NCI-H774 (cell line): Measurements from ENCODE around the gene EPHB1.

Experiments used
- DNase-seq: peaks from one replicate; lab custom pipeline; 2025; lab: John Stamatoyannopoulos, UW

Gene EPHB1

DNA sequence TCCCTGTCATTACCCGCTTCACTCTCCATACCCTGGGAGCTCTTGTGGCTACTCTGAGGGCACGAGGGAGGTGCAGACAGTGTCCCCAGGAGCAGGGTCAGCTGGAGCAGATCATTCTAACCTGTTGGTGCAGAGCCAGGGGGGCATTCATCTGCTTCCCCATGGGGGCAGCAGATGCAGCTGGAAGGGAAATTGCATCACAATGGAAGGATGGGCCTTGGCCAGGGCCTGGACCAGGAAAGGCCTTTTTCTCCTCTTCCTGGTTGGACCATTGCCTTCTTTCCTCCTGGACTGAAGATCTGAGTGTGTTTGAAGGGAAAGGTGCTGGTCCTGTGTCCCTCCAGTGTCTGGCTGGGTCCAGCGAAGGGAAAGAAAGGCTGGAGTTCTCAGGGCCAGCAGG is 55.7 kb downstream of the EPHB1 start:
- DNase-seq, result no peak

DNA sequence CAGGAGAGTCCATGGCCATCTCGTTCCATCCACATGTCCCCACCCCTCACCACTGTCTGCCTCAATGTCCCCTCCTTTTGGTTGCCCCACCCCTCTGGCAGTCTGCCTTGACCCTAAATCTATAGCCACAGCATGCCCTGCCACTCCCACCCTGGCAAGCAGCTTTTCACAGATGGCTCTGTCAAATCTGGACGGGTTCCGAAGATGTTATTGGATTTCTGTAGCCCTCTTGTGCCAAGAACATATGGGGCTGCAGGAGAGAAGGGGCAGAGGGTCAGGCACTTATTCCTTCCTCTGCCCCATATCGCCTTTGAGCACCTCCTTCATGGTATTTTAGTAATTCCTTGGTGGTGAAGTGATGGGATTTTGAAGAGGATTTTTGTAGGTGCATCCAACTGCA is 57.1 kb downstream of the EPHB1 start:
- DNase-seq, result no peak

DNA sequence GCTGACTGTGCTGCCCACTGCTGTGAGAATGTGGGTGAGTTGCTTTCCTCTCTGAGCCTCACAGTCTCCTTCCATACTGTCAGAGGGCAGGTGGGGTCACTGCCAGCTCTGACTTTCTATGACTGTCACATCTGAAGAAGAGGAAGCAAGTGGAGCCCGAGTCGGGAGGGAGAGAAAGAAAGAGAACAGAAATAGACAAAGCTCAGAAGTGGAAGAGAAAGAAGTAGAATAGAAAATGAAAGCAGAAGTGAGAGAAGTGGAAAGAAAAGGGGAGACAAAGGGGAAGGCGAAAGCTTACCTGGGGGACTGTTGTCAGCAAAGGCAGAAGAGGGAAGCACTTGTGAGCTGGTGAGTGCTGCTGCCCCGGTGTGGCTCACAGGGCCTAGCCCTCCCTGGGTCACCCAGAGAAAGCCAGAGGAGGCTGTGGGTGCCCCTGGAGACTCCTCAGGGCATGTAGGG is 57.9 kb downstream of the EPHB1 start:
- no peak for DNase-seq

- DNase-seq, result no peak
These were observed 59.2 kb downstream of the EPHB1 start for GRCh38 chr3:134854254-134854653.

DNA sequence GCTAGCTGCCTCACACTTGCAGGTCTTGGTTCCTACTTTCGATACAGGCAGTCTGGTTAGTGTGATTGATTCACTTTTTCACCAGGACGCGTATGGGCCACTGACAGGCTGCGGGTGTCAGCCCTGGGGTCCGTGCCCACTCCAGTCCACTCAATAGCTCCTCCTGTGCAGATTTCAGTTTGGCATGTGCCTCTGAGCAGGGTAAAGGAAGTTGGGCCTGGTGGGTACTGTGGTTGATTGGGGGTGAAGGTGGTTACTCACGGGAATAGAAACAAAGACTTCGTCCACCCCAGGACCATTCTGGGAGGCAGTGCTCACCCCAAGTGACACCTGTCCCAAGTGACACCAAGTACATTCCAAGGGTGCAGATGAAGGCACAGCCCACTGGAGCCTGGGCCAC is 62.3 kb downstream of the EPHB1 start:
- no peak for DNase-seq

DNA sequence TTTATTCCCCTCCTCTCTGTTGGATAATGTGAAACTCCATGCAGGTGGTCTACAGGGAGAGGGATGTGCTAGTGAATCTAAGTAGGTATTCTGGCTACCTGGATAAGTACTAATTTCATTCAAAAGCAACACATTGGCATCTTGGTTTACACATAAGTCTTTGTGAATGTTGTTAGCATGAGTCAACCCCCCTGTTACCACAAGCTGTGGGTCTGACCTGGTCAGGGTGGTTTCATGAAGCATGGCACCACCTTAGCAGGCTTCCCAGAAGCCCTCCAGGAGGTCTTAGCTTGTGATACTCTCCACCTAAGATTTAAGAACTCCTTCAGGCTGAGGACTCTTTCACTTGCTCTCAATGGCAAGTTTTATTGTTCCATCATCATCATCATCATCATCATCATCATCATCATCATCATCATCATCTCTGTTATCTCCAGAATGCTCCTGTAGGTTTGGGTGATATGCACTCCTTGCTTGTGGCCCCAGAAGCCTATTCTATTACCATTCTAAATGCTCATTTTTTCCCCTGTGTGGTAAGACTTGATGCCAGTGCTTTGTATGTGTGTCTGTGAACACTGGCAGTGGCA is 62.8 kb downstream of the EPHB1 start:
- DNase-seq, result no peak

DNA sequence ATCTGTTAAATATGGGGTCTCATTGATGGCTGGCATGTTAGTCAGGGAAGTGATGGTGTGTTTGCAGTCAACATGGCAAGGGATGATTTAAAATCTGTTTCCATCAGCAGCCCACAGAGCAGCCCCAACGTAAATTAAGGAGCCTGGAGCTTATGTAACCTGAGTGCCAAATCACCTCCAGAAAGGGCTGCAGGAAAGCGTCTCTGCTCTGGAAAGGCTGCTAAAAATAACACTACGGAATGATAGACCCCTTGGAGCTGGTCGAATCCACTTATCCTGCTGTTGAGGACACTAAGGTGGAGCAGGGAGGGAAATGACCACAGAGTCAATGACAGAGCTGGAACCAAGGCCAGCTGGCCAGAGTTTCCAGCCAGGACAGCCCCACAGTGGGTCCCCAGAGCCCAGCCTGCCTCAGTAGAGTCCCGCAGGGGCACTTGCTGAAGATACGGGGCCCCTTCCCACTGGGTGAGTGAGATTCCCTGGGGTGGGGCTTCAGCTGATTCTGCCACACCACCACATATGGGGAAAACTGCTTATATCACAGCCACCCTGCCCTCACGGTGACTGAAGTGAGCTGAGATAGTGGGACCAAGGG is 63.5 kb downstream of the EPHB1 start:
- no peak for DNase-seq

DNA sequence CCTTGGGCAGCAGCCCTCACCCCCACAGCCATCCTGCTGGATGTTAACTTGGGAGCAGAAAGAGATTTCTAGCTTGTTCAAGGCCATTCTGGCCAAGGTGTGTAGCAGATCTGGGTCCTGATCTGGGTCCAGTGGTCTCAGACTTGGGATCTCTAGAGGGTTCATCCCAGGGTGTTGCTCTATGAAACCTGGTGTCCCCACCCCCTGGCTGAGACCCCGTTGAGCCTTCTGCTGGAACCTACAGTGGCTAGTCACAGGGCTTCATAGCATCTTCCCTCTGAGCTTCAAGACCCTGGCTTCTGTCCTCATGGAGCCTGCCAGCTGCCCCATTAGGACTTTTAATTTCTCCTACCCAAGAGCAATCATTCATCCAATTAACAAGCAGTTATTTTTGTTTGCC is 64.3 kb downstream of the EPHB1 start:
- no peak for DNase-seq

DNA sequence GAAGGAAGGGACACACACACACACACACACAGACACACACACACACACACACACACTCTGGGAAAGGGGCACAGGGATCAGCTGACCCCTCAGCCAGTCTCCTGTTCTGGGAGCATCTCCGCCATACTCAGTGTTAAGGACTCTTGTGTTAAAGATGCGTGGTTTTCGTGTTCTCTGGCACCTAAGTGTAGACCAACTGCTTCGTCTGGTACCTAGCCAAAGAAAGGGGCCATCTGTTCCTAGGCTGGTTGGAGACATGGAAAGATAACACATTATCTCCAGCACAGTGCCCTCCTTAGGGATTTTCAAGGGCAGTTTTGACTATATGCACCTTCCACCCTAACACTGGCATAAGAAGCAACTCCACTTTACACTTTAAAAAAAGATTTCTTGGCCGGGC is 65.1 kb downstream of the EPHB1 start:
- DNase-seq, result no peak

DNA sequence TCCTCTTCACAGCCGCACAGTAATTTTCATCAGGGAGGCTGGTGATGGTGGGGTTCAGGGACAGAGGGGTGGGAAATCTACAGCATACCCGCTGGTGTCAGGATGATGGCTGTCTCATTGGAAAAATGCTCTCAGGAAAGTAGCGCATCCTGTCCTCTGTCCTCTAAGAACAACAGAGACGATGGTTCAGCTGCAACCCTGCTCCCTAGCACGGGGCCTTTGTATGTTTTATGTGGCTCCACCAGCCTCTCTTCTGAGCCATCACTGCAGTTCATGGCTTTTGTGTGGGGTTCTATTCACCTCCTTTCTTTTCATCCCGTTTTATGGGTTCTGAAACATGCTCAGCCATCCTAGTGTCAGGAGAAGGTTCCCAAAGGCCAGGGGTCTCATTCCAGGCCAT is 68.9 kb downstream of the EPHB1 start:
- DNase-seq, result no peak

- DNase-seq, result no peak
These were observed 69.6 kb downstream of the EPHB1 start for GRCh38 chr3:134864636-134865035.

- DNase-seq, result no peak
These were observed 72.2 kb downstream of the EPHB1 start for GRCh38 chr3:134867277-134867676.

GRCh38 chr3:134869153-134869726 is 74.2 kb downstream of the EPHB1 start:
- DNase-seq, result peak; percentile 31

DNA sequence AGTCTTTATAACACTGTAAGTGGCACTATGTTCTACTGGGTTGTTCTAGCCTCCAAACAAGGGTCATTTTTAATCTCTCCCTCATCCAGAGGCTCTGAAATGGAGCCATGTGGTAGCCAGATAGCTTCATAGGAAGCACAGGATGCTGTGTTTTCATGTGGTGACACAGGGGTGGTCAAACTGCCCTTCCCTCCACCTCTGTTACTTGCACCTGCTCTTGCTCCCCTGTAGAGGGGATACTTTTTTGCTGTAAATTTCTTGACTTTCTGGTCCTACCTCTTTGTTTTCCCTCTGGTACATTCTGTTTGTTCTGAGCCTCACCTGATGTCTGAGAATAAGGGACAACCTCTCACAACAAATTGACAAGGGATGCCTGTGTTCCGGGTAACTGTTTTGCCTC is 76.8 kb downstream of the EPHB1 start:
- no peak for DNase-seq

DNA sequence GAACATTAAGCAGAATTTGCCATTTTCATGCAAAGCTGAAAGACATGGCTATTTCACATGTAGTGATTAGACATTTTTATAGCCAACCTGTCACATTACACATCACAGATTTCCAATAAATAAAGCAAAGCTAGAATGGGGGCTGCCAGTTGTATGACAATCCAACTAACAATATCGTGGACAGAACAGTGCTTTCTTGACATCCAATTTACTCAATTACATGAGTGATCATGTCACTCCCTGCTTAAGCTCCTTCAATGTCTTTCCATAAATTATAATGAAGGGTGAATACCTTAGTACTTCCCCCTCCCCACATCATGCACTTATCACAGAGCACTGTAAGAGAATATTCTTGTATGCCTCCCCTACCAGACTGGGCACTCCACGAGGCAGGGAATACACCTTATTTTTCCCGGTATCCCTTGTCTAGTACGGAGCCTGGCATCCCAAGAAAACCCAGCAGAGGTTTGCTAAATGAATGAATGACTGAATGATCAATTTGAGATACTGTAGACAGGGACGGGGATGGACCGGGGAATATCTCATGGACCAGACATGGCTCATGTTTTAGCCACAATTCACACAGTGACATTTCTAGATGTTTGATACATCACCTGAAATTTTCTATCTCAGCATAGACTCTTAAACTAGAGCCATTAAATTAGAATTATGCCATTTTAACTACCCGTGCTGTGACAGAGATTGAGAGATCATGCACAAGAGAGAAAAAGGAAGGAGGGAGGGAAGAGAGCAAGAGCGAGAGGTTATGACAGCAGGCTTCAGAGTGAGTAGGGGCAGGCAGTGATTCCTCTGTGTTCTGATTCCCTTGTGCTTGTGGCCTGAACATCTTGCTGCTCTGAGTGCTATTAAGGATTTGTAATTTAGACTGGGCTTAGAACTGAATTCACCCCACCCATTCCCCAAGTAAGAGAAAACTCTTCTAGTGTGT is 77.7 kb downstream of the EPHB1 start:
- DNase-seq, result no peak

DNA sequence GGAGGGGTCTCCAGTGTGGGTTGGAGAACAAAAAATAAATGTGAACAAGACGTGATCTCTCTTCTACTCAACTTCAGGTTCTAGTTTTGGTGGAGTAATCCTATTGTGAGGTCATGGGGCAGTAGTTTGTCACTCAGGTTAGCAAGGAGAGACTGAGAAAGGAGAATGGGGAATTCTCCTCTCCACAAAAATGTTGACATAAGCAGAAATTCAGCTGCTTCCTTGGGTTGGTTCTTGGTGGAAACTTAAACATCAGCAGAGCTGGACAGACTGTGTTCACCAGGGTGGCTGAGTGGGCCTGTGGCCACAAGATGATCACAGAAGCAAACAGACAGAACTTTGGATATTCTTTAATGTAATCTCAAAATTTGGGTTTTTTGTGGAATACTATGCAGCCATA is 78.7 kb downstream of the EPHB1 start:
- no peak for DNase-seq

- DNase-seq, result peak; percentile 42
These were observed 79.8 kb downstream of the EPHB1 start for GRCh38 chr3:134874737-134875413.

DNA sequence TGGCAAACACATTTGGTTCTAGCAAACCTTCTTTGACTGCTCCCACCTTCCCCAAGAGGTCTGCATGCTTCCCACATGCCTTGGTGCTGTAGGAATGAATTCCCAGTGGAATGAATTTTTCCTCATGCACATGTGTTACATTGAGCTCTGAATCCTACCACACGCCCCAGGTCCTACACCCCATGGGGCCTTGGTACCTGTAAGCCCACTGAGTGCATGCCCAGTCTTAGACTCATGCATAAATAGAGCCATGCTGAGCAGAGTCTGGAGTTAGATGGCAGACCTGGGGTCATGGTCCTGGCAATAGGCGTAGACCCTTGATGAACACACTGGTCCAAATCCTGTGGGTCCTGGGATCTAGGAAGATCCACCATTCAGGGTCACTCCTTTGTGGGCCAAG is 81.8 kb downstream of the EPHB1 start:
- no peak for DNase-seq

DNA sequence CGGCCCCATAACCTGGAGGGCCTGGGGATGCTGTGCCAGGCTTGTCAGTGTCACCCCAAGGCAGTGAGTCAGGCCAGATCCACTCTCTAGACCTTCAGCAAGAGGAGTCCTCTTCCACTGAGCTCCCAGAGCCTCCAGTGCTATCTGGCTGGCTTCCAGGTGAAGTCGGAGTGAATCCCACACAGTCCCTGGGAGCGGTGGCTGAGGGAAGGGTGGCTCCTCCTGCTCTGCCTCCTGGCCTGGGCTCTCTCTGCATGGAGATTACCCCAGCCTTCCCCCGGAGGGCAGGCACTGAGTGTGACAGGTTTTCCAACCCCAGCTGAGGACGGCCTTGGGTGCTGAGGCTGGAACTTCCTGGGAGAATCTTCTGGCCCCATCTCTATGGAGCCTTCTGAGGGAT is 82.7 kb downstream of the EPHB1 start:
- DNase-seq, result no peak

GRCh38 chr3:134879990-134880389 is 84.9 kb downstream of the EPHB1 start:
- peak; percentile 79 for DNase-seq

- no peak for DNase-seq
These were observed 85.4 kb downstream of the EPHB1 start for GRCh38 chr3:134880431-134880830.

DNA sequence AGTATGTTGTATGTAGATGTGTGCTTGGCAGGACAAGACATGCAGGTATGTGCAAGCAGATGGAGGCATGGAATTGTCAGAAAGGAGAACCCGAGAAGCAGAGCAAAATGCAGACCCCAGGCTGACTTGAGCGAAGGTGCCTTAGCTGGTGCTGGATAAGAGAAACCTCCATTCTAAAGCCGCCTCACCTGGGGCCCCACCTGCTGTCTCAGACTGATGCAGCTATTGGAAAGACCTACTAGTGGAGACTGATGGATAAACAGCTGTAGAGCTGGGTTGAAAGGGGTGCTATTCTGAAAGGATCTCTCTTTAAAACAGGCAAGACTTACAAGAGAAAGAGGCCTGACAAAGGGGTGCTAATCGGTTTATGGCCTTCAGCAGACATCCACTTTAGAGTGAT is 86.2 kb downstream of the EPHB1 start:
- no peak for DNase-seq
